Heart right ventricle (tissue), 16 donors: ENCODE data around the gene TCF12. TPM values are rescaled to one million over a fixed set of nuclear protein-coding genes. Genes with fewer than 3 reads are reported as not detected.

ENCODE experiments used
- ATAC-seq, 8 donors: fragments of 200-7000 bp; cut with Tn5 transposase; one replicate each; pipeline ENCODE4 v1.9.1; 2020; ENCODE audit warnings: mild to moderate bottlenecking in 8 of 8, moderate library complexity in 8 of 8, moderate number of reproducible peaks in 1 of 8
- DNase-seq, 2 donors: peaks; one replicate each; pipeline ENCODE4 v3.0.0-alpha.2; 2020
- H3K27ac ChIP-seq, 10 donors: fragments of 200-600 bp; sonication (generic) in 2 of 10; one replicate each; pipeline versions ENCODE4 v1.5.0 to v1.8.0; 2020 to 2022; ENCODE audit warnings: mild to moderate bottlenecking in 3 of 10
- H3K27me3 ChIP-seq, 7 donors: fragments of 200-600 bp; one replicate each; pipeline ENCODE4 v1.8.0; 2021 to 2022; ENCODE audit warnings: mild to moderate bottlenecking in 2 of 7
- H3K36me3 ChIP-seq, 9 donors: fragments of 200-600 bp; sonication (generic) in 1 of 9; one replicate each; pipeline versions ENCODE4 v1.5.0 to v1.8.0; 2020 to 2022; ENCODE audit warnings: mild to moderate bottlenecking in 2 of 9
- H3K4me1 ChIP-seq, 9 donors: fragments of 200-600 bp; sonication (generic) in 1 of 9; one replicate each; pipeline versions ENCODE4 v1.5.0 to v1.8.0; 2020 to 2022; ENCODE audit warnings: mild to moderate bottlenecking in 4 of 9
- H3K4me3 ChIP-seq, 10 donors: fragments of 200-600 bp; sonication (generic) in 2 of 10; one replicate each; pipeline versions ENCODE4 v1.5.0 to v1.8.0; 2020 to 2022; ENCODE audit warnings: mild to moderate bottlenecking in 7 of 10, moderate library complexity in 2 of 10
- H3K9me3 ChIP-seq, 11 donors: fragments of 200-600 bp in 10 of 11; sonication (generic) in 2 of 11; one replicate each; pipeline versions ENCODE4 v1.5.0 to v1.8.0; 2013 to 2022; ENCODE audit warnings: mild to moderate bottlenecking in 2 of 11, control low read depth in 1 of 11, moderate library complexity in 1 of 11
- WGBS, 2 donors: extraction: QIAGEN DNeasy Blood & Tissue Kit; methylation state at CpG; one replicate each; pipeline ENCODE4 v1.1.7; 2013; ENCODE audit warnings: inconsistent platforms in 1 of 2; 5-methylcytosine and 5-hydroxymethylcytosine counted together
- intact Hi-C, 10 donors: fragments of 100-400 bp; cut with DNase I; formaldehyde crosslinking; loops; one replicate each; pipeline versions ENCODE4 v1.11.1 to v1.14.2; 2022
- polyA plus RNA-seq, 2 donors: library from polyadenylated mRNA; stranded (reverse); fragments of 200-250 nt; gene quantifications; one replicate each; pipeline ENCODE4 v1.2.3, GENCODE V29; 2013
- total RNA-seq, 10 donors: library from RNA; stranded (reverse); fragmentation: NEBNext Ultra II Directional in 3 of 10; extraction: Animal tissue kit (Norgen Biotek cat#: 25700) in 3 of 10; gene quantifications; one replicate each; pipeline versions ENCODE4 v1.2.1 to v1.2.4, GENCODE V29; 2021 to 2023
- TF ChIP-seq, protein P1 (sequence below), 9 donors: fragments of 200-600 bp; sonication (generic) in 2 of 9; IDR thresholded peaks; one replicate each; pipeline versions ENCODE4 v1.5.0 to v1.8.0; 2021 to 2022; ENCODE audit warnings: antibody characterized with exemption in 9 of 9, mild to moderate bottlenecking in 5 of 9, moderate library complexity in 1 of 9
- donor health status: Arrhythmogenic right ventricular cardiomyopathy.
- donor health status: ischemic (EF 13 %, LVEDD 7.1; RV severe dilation, severe dysfunction).
- donor health status: healthy with polysubstance abuse.
- donor health status: DM: no; HTN: yes; CAD: no.
- donor health status: DM: no; HTN: no; CAD: no.
- donor health status: ischemic (EF 25% LVEDD 6.9; RV normal size, moderate dysfunction).
- donor health status: ischemic (EF 25% LVEDD 5.7; RV mildly dilated, moderate dysfunction).
- donor health status: healthy.
- donor health status: DM: yes; HTN: yes; CAD: no.
- donor health status: Ischemic cardiomyopathy.
- donor health status: ischemic (EF 35%, LVEDD 5.7; RV mildly dilated, moderate dysfunction).
- donor health status: nonischemic (EF 11% LVEDD 7.7; RV severe dilation, severe dysfunction).
- donor health status: DM: yes; HTN: yes; CAD: no.
- donor health status: PGD.
- donor health status: ischemic (EF 29% LVEDD 5.4; RV normal size, mild dysfunction).
- donor health status: nonischemic (EF 23%, LVEDD 6.1; RV moderate dilation, normal function).

TCF12 gene
- total and polyA plus RNA-seq, 12 donors: 8.7 to 55.7 (median 38.4) TPM

- TF ChIP-seq, protein P1, sequence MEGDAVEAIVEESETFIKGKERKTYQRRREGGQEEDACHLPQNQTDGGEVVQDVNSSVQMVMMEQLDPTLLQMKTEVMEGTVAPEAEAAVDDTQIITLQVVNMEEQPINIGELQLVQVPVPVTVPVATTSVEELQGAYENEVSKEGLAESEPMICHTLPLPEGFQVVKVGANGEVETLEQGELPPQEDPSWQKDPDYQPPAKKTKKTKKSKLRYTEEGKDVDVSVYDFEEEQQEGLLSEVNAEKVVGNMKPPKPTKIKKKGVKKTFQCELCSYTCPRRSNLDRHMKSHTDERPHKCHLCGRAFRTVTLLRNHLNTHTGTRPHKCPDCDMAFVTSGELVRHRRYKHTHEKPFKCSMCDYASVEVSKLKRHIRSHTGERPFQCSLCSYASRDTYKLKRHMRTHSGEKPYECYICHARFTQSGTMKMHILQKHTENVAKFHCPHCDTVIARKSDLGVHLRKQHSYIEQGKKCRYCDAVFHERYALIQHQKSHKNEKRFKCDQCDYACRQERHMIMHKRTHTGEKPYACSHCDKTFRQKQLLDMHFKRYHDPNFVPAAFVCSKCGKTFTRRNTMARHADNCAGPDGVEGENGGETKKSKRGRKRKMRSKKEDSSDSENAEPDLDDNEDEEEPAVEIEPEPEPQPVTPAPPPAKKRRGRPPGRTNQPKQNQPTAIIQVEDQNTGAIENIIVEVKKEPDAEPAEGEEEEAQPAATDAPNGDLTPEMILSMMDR (IDR thresholded peaks at IDR 0.05): no peak
- DNase-seq (no peak), ATAC-seq (no peak)
- no peak overlapping the region for H3K27ac ChIP-seq
- H3K27me3 ChIP-seq: no peaks in the 10 kb centered on the region
- H3K36me3 ChIP-seq: peaks cover 0 to 68% (median 11%) of the 10 kb centered on the region in 9 donors
- WGBS, 2 donors: 73 to 81% methylated on average over 5 of the region's 5 CpGs
- peaks cover 0 to 5% (median 0%) of the 10 kb centered on the region in 11 donors for H3K9me3 ChIP-seq
- H3K4me1 ChIP-seq: peaks cover 0 to 5% (median 0%) of the 10 kb centered on the region in 9 donors
- H3K4me3 ChIP-seq: no peak overlapping the region
- intact Hi-C loops: no loop called here
These were observed 370.6 kb downstream of the TCF12 start for GRCh38 chr15:57288926-57289580.

- ATAC-seq (no peak), DNase-seq (no peak)
- H3K9me3 ChIP-seq: peaks cover 0 to 5% (median 0%) of the 10 kb centered on the region in 11 donors
- no peaks in the 10 kb centered on the region for H3K27me3 ChIP-seq
- H3K4me1 ChIP-seq: no peaks in the 10 kb centered on the region
- WGBS, 2 donors: 93 to 98% methylated on average over 2 of the region's 2 CpGs
- no peak overlapping the region for H3K4me3 ChIP-seq
- intact Hi-C loops: no loop called here
- peaks cover 0 to 62% (median 11%) of the 10 kb centered on the region in 9 donors for H3K36me3 ChIP-seq
- H3K27ac ChIP-seq: no peak overlapping the region
- TF ChIP-seq, protein P1 (IDR thresholded peaks at IDR 0.05): no peak
These were observed 371.7 kb downstream of the TCF12 start for GRCh38 chr15:57290187-57290586.

DNA sequence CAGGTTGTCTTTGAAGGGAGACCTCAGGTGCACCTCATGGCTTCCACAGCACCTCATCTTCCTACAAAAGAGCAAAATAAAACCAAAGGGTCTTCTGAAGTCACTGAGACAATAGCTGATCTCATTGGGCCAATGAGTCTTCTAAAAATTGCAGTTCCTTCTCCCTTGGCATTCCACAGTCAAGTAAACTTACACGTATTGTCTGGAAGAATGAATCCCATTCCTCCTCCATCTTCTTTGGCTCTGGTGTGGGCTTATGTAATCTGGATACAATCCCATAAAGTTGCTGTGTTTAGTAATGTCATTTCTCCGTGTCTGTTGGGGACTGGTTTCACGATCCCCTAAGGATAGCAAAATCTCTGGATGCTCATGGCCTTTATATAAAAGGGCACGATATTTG is 372.4 kb downstream of the TCF12 start:
- H3K36me3 ChIP-seq: peaks cover 0 to 56% (median 11%) of the 10 kb centered on the region in 9 donors
- WGBS, 2 donors: 87 to 92% methylated on average over 4 of the region's 4 CpGs
- TF ChIP-seq, protein P1 (IDR thresholded peaks at IDR 0.05): no peak
- H3K27me3 ChIP-seq: no peaks in the 10 kb centered on the region
- ATAC-seq: no peak
- intact Hi-C loops: no loop called here
- H3K4me1 ChIP-seq: no peaks in the 10 kb centered on the region
- no peak overlapping the region for H3K4me3 ChIP-seq
- no peak overlapping the region for H3K27ac ChIP-seq
- no peak for DNase-seq
- H3K9me3 ChIP-seq: peaks cover 0 to 5% (median 0%) of the 10 kb centered on the region in 11 donors

- no peak for ATAC-seq
- H3K36me3 ChIP-seq: peaks cover 0 to 6% (median 0%) of the 10 kb centered on the region in 9 donors
- TF ChIP-seq, protein P1 (IDR thresholded peaks at IDR 0.05): no peak
- no peak for DNase-seq
- intact Hi-C loops: no loop called here
- H3K9me3 ChIP-seq: peaks cover 0 to 5% (median 0%) of the 10 kb centered on the region in 11 donors
- no peaks in the 10 kb centered on the region for H3K27me3 ChIP-seq
- H3K27ac ChIP-seq: no peak overlapping the region
- H3K4me3 ChIP-seq: no peak overlapping the region
- H3K4me1 ChIP-seq: peaks cover 0 to 7% (median 0%) of the 10 kb centered on the region in 9 donors
- 75 to 86% methylated on average over 9 of the region's 9 CpGs for WGBS, 2 donors
These were observed 378.2 kb downstream of the TCF12 start for GRCh38 chr15:57296473-57297162.
